Measurements from ENCODE around the gene SCRT2. TPM values are rescaled to one million over a fixed set of nuclear protein-coding genes. Genes with fewer than 3 reads are reported as not detected.
A peak's percentile ranks its signal among the peaks of the same experiment; 100 is the strongest.

SCRT2 gene
- polyA plus RNA-seq, 3 donors, result not detected

DNA sequence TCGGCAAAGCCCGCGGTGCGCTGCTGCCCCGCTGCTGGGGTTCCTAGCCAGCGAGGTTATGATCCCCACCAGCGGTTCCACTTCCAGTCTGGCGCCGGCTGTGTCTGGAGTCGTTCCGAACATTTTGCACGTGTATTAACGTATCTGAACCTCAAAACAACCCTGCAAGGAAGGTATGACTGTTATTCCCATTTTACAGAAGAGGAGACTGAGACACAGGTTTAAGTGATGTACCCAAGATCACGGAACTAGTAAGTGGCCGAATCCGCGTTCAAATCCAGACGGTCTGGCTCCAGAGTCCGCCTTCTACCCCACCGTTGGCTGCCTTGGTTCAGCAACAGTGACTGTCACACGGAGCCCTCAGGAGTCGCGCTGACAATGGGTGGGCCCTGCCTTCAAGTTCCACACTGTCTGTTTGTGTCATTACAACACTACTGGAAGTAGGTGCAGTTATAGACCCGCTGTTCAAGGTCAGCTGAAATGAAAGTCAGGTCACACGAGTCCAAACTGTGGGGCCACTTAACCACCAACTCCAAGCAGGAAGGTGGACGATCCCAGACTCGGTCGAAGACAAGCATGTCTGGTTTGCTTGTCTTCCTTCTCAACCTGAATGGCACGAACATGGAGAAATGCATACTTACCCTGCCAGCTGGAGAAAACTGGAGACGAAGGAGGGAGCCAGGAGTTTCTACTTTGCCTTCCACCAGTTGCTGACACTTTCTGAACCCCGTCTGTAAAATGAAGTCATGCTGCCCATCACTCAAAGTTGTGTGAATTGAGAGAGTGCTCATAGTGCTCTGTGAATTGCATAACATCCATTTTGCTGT is 21.8 kb downstream of the SCRT2 start:
- WGBS (ENCODE audit: insufficient coverage), result 22% methylated on average over 29 of the region's 31 CpGs
- H3K27me3 ChIP-seq (ENCODE audit: control insufficient read depth in 2 of 2, insufficient read depth in 2 of 2, low read length in 2 of 2), result no peaks in the 10 kb centered on the region
- TF ChIP-seq CTCF (IDR thresholded peaks at IDR 0.05), result no peak
- peak overlapping the region; percentile 16 for H2AFZ ChIP-seq (ENCODE audit: insufficient read depth, low read depth, low read length, poor library complexity, severe bottlenecking)
- H3K4me3 ChIP-seq (replicated peaks in 1 of 3; ENCODE audit: low read depth in 2 of 3, low read length in 3 of 3), result peak overlapping the region; percentile 38 to 89 (median 48)
- peaks cover 31% of the 10 kb centered on the region for H4K20me1 ChIP-seq (ENCODE audit: insufficient read depth, low read length)
- intact Hi-C loops (cut with micrococcal nuclease), result loop anchor here in 1 of 2 donors (2.0 to 10.0 kb wide), 3 partner anchors 13 to 181 kb away; partner anchors contain the start of genes CSNK2A1 and FAM110A
- Mint-ChIP-seq H3K4me1 (peaks cover 60% of the 10 kb centered on the region), H3K27ac (peak overlapping the region; percentile 89 to 97 (median 94)), H3K36me3 (peaks cover 23 to 27% of the 10 kb centered on the region in 2 donors), H3K9me3 (peaks cover 0 to 2% (median 0%) of the 10 kb centered on the region in 7 donors), H3K4me3 (peak overlapping the region; percentile 78 to 95), H3K27me3 (ENCODE audit: low read depth in 3 of 3) (peaks cover 0 to 2% (median 0%) of the 10 kb centered on the region in 3 donors)
- peaks cover 16 to 23% of the 10 kb centered on the region in 2 donors for H3K36me3 ChIP-seq (replicated peaks in 1 of 2; ENCODE audit: control insufficient read depth in 1 of 2, insufficient read depth in 2 of 2, low read length in 2 of 2)
- peak overlapping the region; percentile 51 to 96 for H3K27ac ChIP-seq (ENCODE audit: low read depth in 1 of 2, low read length in 2 of 2)
- H3K79me2 ChIP-seq (ENCODE audit: insufficient read depth, low read length), result peaks cover 27% of the 10 kb centered on the region
- no peak for DNase-seq
- peaks cover 42 to 55% of the 10 kb centered on the region in 2 donors for H3K4me1 ChIP-seq (ENCODE audit: control insufficient read depth in 1 of 2, insufficient read depth in 2 of 2, low read length in 2 of 2)
- peak overlapping the region; percentile 78 for H3K4me2 ChIP-seq (replicated peaks; ENCODE audit: extremely low read depth, low read length, poor library complexity, severe bottlenecking)
- no peaks in the 10 kb centered on the region for H3K9me3 ChIP-seq (replicated peaks in 1 of 2; ENCODE audit: control insufficient read depth in 1 of 2, insufficient read depth in 1 of 2, low read length in 2 of 2)
- peak overlapping the region; percentile 94 for H3K9ac ChIP-seq (ENCODE audit: insufficient read depth, low read length, poor library complexity, severe bottlenecking)

- Histone ChIP-seq H2AFZ (ENCODE audit: insufficient read depth, low read depth, low read length, poor library complexity, severe bottlenecking) (peak within 1 kb of the TSS; percentile 73), H3K4me1 (ENCODE audit: control insufficient read depth in 1 of 2, insufficient read depth in 2 of 2, low read length in 2 of 2) (peaks cover 35 to 49% of the 10 kb centered on the region in 2 donors), H3K79me2 (ENCODE audit: insufficient read depth, low read length) (peaks cover 27% of the 10 kb centered on the region), H3K27me3 (ENCODE audit: control insufficient read depth in 2 of 2, insufficient read depth in 2 of 2, low read length in 2 of 2) (no peaks in the 10 kb centered on the region), H3K4me3 (replicated peaks in 1 of 3; ENCODE audit: low read depth in 2 of 3, low read length in 3 of 3) (peak within 1 kb of the TSS; percentile 89 to 99 (median 94)), H3K4me2 (replicated peaks; ENCODE audit: extremely low read depth, low read length, poor library complexity, severe bottlenecking) (peak within 1 kb of the TSS; percentile 78), H3K9ac (ENCODE audit: insufficient read depth, low read length, poor library complexity, severe bottlenecking) (peak within 1 kb of the TSS; percentile 94), H3K36me3 (replicated peaks in 1 of 2; ENCODE audit: control insufficient read depth in 1 of 2, insufficient read depth in 2 of 2, low read length in 2 of 2) (peaks cover 23 to 30% of the 10 kb centered on the region in 2 donors), H3K27ac (ENCODE audit: low read depth in 1 of 2, low read length in 2 of 2) (peak within 1 kb of the TSS; percentile 62 to 96), H3K9me3 (replicated peaks in 1 of 2; ENCODE audit: control insufficient read depth in 1 of 2, insufficient read depth in 1 of 2, low read length in 2 of 2) (peaks cover 0 to 4% of the 10 kb centered on the region in 2 donors), H4K20me1 (ENCODE audit: insufficient read depth, low read length) (peaks cover 38% of the 10 kb centered on the region)
- intact Hi-C loops (cut with micrococcal nuclease), result loop anchor here in 1 of 2 donors (2.0 to 10.0 kb wide), 3 partner anchors 14 to 182 kb away; partner anchors contain the start of genes CSNK2A1 and FAM110A
- under 1% methylated on average over 71 of the region's 74 CpGs for WGBS (ENCODE audit: insufficient coverage)
- Mint-ChIP-seq H3K27ac (peak within 1 kb of the TSS; percentile 89 to 97 (median 94)), H3K4me3 (peak within 1 kb of the TSS; percentile 93 to 95), H3K27me3 (ENCODE audit: low read depth in 3 of 3) (peaks cover 0 to 2% (median 0%) of the 10 kb centered on the region in 3 donors), H3K9me3 (peaks cover 0 to 2% (median 0%) of the 10 kb centered on the region in 7 donors), H3K4me1 (peaks cover 53% of the 10 kb centered on the region), H3K36me3 (peaks cover 30 to 34% of the 10 kb centered on the region in 2 donors)
- DNase-seq, result peak; percentile 93 to 97 (median 93)
- TF ChIP-seq CTCF (IDR thresholded peaks at IDR 0.05), result peak; percentile 66
Observed at GRCh38 chr20:653110-653589, 22.5 kb downstream of the SCRT2 start, which contains the start of gene SRXN1. SRXN1 (minus strand) TSS chr20:653200; CDS start chr20:653185, 15 bp downstream.
